H9 (cell line): ENCODE results near the gene SCN8A. TPM values are rescaled to one million over a fixed set of nuclear protein-coding genes. Genes with fewer than 3 reads are reported as not detected.

Experiments used
- DNase-seq: peaks from one replicate; pipeline ENCODE4 v3.0.0-alpha.2; 2017
- H2AFZ ChIP-seq: one replicate; pipeline ENCODE4 v1.6.1; 2013; ENCODE audit warnings: mild to moderate bottlenecking, low read length, control low read depth, moderate library complexity
- H2AK5ac ChIP-seq: 2 replicates; pipeline ENCODE4 v1.6.1; 2013; ENCODE audit warnings: low read length, control low read depth, mixed read lengths; ENCODE audit not compliant: insufficient read length
- H2BK120ac ChIP-seq: one replicate; pipeline ENCODE4 v1.6.1; 2013; ENCODE audit warnings: low read depth, mild to moderate bottlenecking, low read length, control low read depth, inconsistent platforms; ENCODE audit not compliant: poor library complexity, severe bottlenecking
- H2BK12ac ChIP-seq: 2 replicates; pipeline ENCODE4 v1.6.1; 2013; ENCODE audit warnings: low read length, control low read depth, mixed read lengths, low read depth; ENCODE audit not compliant: insufficient read length
- H2BK15ac ChIP-seq: 2 replicates; pipeline ENCODE4 v1.6.1; 2013; ENCODE audit warnings: low read depth, low read length, control low read depth
- H2BK20ac ChIP-seq: one replicate; pipeline ENCODE4 v1.6.1; 2013; ENCODE audit warnings: low read depth, mild to moderate bottlenecking, low read length, control low read depth, inconsistent platforms; ENCODE audit not compliant: poor library complexity, severe bottlenecking
- H2BK5ac ChIP-seq: 2 replicates; pipeline ENCODE4 v1.6.1; 2013; ENCODE audit warnings: low read length, control low read depth, mixed read lengths; ENCODE audit not compliant: insufficient read length
- H3K14ac ChIP-seq: 2 replicates; pipeline ENCODE4 v1.6.1; 2013; ENCODE audit warnings: low read length, control low read depth; ENCODE audit not compliant: insufficient read depth
- H3K18ac ChIP-seq: 2 replicates; pipeline ENCODE4 v1.6.1; 2013; ENCODE audit warnings: low read depth, mild to moderate bottlenecking, mixed read lengths, low read length, control low read depth; ENCODE audit not compliant: insufficient read length
- H3K23ac ChIP-seq: 2 replicates; pipeline ENCODE4 v1.6.1; 2013; ENCODE audit warnings: low read length, control low read depth, mixed read lengths, low read depth; ENCODE audit not compliant: insufficient read length
- H3K23me2 ChIP-seq: 2 replicates; pipeline ENCODE4 v1.6.1; 2013; ENCODE audit warnings: low read depth, mild to moderate bottlenecking, mixed read lengths, low read length, control low read depth; ENCODE audit not compliant: insufficient read length, poor library complexity, severe bottlenecking
- H3K27ac ChIP-seq: 2 replicates; pipeline ENCODE4 v1.5.1; 2013; ENCODE audit warnings: low read length, control low read depth, mixed read lengths, low read depth; ENCODE audit not compliant: insufficient read length
- H3K27me3 ChIP-seq: 2 replicates; pipeline ENCODE4 v1.6.1; 2013; ENCODE audit warnings: low read length, control low read depth, inconsistent platforms; ENCODE audit not compliant: insufficient read depth
- H3K4ac ChIP-seq: 2 replicates; pipeline ENCODE4 v1.6.1; 2013; ENCODE audit warnings: low read depth, mild to moderate bottlenecking, control low read depth, inconsistent platforms, low read length, moderate library complexity
- H3K4me1 ChIP-seq: 2 replicates; pipeline ENCODE4 v1.6.1; 2013; ENCODE audit warnings: low read length, control low read depth, inconsistent platforms; ENCODE audit not compliant: insufficient read depth
- H3K4me2 ChIP-seq: 2 replicates; pipeline ENCODE4 v1.6.1; 2013; ENCODE audit warnings: low read length, control low read depth, mixed read lengths; ENCODE audit not compliant: insufficient read length, insufficient read depth
- H3K56ac ChIP-seq: 2 replicates; pipeline ENCODE4 v1.6.1; 2013; ENCODE audit warnings: low read depth, mild to moderate bottlenecking, mixed read lengths, low read length, control low read depth; ENCODE audit not compliant: insufficient read length
- H3K79me1 ChIP-seq: 2 replicates; pipeline ENCODE4 v1.6.1; 2013; ENCODE audit warnings: low read depth, mild to moderate bottlenecking, moderate library complexity, low read length, control low read depth, inconsistent platforms; ENCODE audit not compliant: insufficient read depth, poor library complexity, severe bottlenecking
- H3K79me2 ChIP-seq: 2 replicates; pipeline ENCODE4 v1.6.1; 2013; ENCODE audit warnings: low read length, control low read depth, inconsistent platforms; ENCODE audit not compliant: insufficient read depth
- H3K9ac ChIP-seq: 2 replicates; pipeline ENCODE4 v1.6.1; 2013; ENCODE audit warnings: low read length, control low read depth, mixed read lengths; ENCODE audit not compliant: insufficient read length; ENCODE audit errors: extremely low read depth
- H3K9me3 ChIP-seq: one replicate; pipeline ENCODE4 v1.6.1; 2013; ENCODE audit warnings: low read depth, low read length, inconsistent platforms; ENCODE audit not compliant: control insufficient read depth
- H3T11ph ChIP-seq: one replicate; pipeline ENCODE4 v1.6.1; 2013; ENCODE audit warnings: mild to moderate bottlenecking, low read length, control low read depth, inconsistent platforms
- H4K20me1 ChIP-seq: one replicate; pipeline ENCODE4 v1.6.1; 2013; ENCODE audit not compliant: control insufficient read depth, insufficient read length, insufficient read depth
- H4K5ac ChIP-seq: 2 replicates; pipeline ENCODE4 v1.6.1; 2013; ENCODE audit warnings: low read depth, mild to moderate bottlenecking, mixed read lengths, low read length, control low read depth; ENCODE audit not compliant: insufficient read length
- H4K8ac ChIP-seq: replicated peaks from 2 replicates; pipeline ENCODE4 v1.6.1; 2013; ENCODE audit warnings: low read length, control low read depth, mixed read lengths, low read depth; ENCODE audit not compliant: insufficient read length
- H4K91ac ChIP-seq: 2 replicates; pipeline ENCODE4 v1.6.1; 2013; ENCODE audit warnings: low read depth, mild to moderate bottlenecking, moderate library complexity, mixed read lengths, low read length, control low read depth; ENCODE audit not compliant: insufficient read length
- H3K27ac Mint-ChIP-seq, 3 experiments: 2 replicates in 2 of 3; 3 replicates in 1 of 3; pipeline ENCODE4 v1.8.0; 2020 to 2021; ENCODE audit warnings: mixed read lengths in 3 of 3, mild to moderate bottlenecking in 1 of 3, moderate library complexity in 1 of 3
- H3K27me3 Mint-ChIP-seq: 2 replicates; pipeline ENCODE4 v1.8.0; 2021; ENCODE audit warnings: low read depth, mild to moderate bottlenecking, moderate library complexity, mixed read lengths
- H3K36me3 Mint-ChIP-seq, 3 experiments: 2 replicates in 2 of 3; 3 replicates in 1 of 3; pipeline ENCODE4 v1.8.0; 2020 to 2021; ENCODE audit warnings: low read depth in 3 of 3, mixed read lengths in 3 of 3; ENCODE audit not compliant: insufficient read depth in 1 of 3
- H3K4me1 Mint-ChIP-seq, 2 experiments: 2 replicates each; pipeline ENCODE4 v1.8.0; 2020; ENCODE audit warnings: mixed read lengths in 2 of 2
- H3K4me3 Mint-ChIP-seq, 2 experiments: 2 replicates in 1 of 2; 3 replicates in 1 of 2; pipeline ENCODE4 v1.8.0; 2020 to 2021; ENCODE audit warnings: mild to moderate bottlenecking in 2 of 2, mixed read lengths in 2 of 2, moderate library complexity in 1 of 2
- H3K9me3 Mint-ChIP-seq, 2 experiments: 2 replicates in 1 of 2; 3 replicates in 1 of 2; pipeline ENCODE4 v1.8.0; 2020; ENCODE audit warnings: mild to moderate bottlenecking in 2 of 2, mixed read lengths in 2 of 2, moderate library complexity in 1 of 2
- WGBS: extraction: QIAGEN DNeasy Blood & Tissue Kit; methylation state at CpG from one replicate; pipeline ENCODE4 v1.1.7; 2013; ENCODE audit warnings: missing lambda C conversion rate, low lambda C conversion rate, mixed read lengths; ENCODE audit not compliant: insufficient read length; ENCODE audit errors: extremely low coverage; 5-methylcytosine and 5-hydroxymethylcytosine counted together
- total RNA-seq: library from RNA; stranded (reverse); gene quantifications from 2 replicates; pipeline ENCODE4 v1.2.1, GENCODE V29; 2021
- TF ChIP-seq, protein P1 (sequence below): fragments of 200-600 bp; sonication (generic); conservative IDR thresholded peaks from 3 replicates; pipeline ENCODE4 v1.8.0; 2021; ENCODE audit warnings: antibody characterized with exemption, mild to moderate bottlenecking

The SCN8A gene
- total RNA-seq, 1 experiment from 2014 or later, result 15.2 TPM

DNA sequence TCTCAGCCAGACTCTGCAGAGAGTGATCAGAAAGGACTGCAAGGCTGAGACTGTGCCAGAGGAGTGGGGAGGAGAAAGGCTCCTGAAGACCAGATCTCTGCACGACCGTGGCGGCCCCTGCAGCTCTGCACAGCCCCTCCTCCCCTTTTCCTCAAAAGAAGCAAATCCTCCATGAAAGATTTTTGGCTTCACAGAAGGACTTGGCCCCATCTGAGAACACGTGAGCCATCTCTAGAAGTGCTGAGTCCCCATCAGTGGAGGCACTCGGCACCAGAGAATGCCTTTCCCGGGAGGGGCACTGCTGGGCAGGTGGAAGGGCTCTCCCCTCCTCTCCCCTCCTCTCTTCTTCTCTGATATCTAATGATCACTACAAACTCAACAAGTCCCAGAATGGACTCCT lies 250.7 kb downstream of the SCN8A start:
- H3K9me3 ChIP-seq, result no peaks in the 10 kb centered on the region
- no peaks in the 10 kb centered on the region for H3K9me3 Mint-ChIP-seq
- H3K79me2 ChIP-seq, result no peaks in the 10 kb centered on the region
- no peaks in the 10 kb centered on the region; the same call in 1 of the 2 replicates for H3K4me1 ChIP-seq
- no peak overlapping the region for H3K27ac Mint-ChIP-seq
- no peak overlapping the region for H3K23ac ChIP-seq
- H3T11ph ChIP-seq, result no peak overlapping the region
- H2BK12ac ChIP-seq, result no peak overlapping the region
- H2BK5ac ChIP-seq, result no peak overlapping the region
- H4K5ac ChIP-seq, result no peak overlapping the region
- no peaks in the 10 kb centered on the region for H3K79me1 ChIP-seq
- H3K9ac ChIP-seq, result no peak overlapping the region
- H3K4ac ChIP-seq, result no peak overlapping the region
- no peak overlapping the region for H2BK120ac ChIP-seq
- no peak overlapping the region for H3K56ac ChIP-seq
- no peak for DNase-seq
- TF ChIP-seq, protein P1, sequence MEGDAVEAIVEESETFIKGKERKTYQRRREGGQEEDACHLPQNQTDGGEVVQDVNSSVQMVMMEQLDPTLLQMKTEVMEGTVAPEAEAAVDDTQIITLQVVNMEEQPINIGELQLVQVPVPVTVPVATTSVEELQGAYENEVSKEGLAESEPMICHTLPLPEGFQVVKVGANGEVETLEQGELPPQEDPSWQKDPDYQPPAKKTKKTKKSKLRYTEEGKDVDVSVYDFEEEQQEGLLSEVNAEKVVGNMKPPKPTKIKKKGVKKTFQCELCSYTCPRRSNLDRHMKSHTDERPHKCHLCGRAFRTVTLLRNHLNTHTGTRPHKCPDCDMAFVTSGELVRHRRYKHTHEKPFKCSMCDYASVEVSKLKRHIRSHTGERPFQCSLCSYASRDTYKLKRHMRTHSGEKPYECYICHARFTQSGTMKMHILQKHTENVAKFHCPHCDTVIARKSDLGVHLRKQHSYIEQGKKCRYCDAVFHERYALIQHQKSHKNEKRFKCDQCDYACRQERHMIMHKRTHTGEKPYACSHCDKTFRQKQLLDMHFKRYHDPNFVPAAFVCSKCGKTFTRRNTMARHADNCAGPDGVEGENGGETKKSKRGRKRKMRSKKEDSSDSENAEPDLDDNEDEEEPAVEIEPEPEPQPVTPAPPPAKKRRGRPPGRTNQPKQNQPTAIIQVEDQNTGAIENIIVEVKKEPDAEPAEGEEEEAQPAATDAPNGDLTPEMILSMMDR, result no peak
- H2AK5ac ChIP-seq, result no peak overlapping the region
- H3K14ac ChIP-seq, result no peak overlapping the region; the same call in 1 of the 2 replicates
- peaks cover 2% of the 10 kb centered on the region; the same call in 1 of the 2 replicates for H3K27me3 ChIP-seq
- H3K36me3 Mint-ChIP-seq, result peaks cover 0 to 14% (median 9%) of the 10 kb centered on the region in 3 experiments; a peak in 4 of 7 replicates
- no peak overlapping the region for H2BK20ac ChIP-seq
- H3K27me3 Mint-ChIP-seq, result peaks cover 41% of the 10 kb centered on the region
- H3K4me1 Mint-ChIP-seq, result peaks cover 64 to 82% of the 10 kb centered on the region in 2 experiments
- H2AFZ ChIP-seq, result no peak overlapping the region
- H4K8ac ChIP-seq, result no peak overlapping the region
- WGBS, result no CpG with 5 or more reads among the region's 6 CpGs
- H4K91ac ChIP-seq, result no peak overlapping the region
- H2BK15ac ChIP-seq, result no peak overlapping the region
- no peak overlapping the region for H3K18ac ChIP-seq
- peaks cover 2% of the 10 kb centered on the region for H3K23me2 ChIP-seq
- H3K4me3 Mint-ChIP-seq, result no peak overlapping the region
- H3K27ac ChIP-seq, result no peak overlapping the region
- no peak overlapping the region for H3K4me2 ChIP-seq
- H4K20me1 ChIP-seq, result no peaks in the 10 kb centered on the region
